Fibroblast of skin of abdomen (primary cell): ENCODE measurements around the gene ANKRD44.

Source experiments
- DNase-seq: peaks from one replicate; pipeline ENCODE4 v3.0.0-alpha.2; 2013

Gene ANKRD44

DNA sequence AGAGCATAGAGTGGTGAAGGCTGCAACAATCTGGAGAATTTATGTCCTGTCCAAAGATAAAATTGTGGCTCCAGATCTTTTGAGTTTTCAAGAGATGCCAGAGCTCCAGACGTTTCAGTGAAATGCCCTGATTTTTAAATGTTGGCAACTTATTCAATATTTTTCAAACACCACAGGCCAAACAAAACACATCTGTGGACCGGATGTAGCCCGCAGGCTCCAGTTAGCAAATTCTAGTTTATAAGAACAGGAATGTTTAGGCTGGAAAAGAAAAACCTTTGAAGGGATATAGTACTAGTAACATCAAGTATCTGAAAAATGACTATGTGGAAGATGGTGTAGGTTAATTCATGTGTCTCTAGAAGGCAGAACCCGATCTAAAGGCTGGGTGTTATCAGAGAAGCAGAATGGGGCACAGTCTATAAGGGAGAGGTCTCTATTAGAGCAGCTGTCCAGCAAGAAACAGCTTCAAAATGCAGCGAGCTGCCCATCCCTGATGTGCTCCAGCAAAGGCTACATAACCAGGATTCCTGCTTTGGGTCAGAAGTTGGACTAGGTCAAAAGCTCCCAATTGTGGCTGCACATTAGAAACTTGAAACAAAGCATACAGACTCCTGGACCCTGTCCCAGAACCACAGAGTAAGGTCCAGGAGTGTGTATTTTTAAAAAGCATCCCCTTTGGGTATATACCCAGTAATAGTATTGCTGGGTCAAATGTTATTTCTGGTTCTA, 105.9 kb downstream of the ANKRD44 start:
- no peak for DNase-seq

DNA sequence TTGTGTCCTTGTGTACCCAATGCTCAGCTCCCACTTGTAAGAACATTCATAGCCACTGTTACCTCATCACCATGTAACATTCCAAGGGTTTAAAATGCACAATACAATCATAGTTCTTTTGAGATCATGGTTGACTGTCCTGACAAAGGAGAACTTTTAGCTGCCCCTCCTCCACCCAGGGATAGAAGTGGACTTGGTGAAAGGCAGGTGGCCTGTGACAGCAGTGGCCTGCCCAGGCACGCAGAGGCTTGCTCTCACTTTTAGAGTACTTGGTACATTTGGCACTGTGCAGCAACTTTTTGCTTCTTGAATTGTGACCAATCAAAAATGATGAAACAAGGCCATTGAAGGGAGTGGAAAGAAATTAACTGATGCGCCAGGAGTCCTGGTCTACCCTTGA, 108.7 kb downstream of the ANKRD44 start:
- no peak for DNase-seq

DNA sequence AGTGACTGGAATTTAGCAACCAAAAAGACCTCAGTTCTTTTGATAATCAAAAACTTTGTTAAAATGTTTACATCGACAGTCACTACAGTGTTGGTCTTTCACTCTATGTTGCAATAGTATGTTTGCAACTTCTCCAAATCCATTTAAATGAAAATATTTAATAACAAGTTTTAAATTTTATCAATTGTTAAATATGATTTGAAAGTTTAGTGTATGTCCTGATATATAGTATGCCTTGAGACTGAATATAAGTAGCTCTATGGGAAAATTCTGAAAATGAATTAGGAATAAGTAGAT, 109.9 kb downstream of the ANKRD44 start:
- DNase-seq, result no peak

DNA sequence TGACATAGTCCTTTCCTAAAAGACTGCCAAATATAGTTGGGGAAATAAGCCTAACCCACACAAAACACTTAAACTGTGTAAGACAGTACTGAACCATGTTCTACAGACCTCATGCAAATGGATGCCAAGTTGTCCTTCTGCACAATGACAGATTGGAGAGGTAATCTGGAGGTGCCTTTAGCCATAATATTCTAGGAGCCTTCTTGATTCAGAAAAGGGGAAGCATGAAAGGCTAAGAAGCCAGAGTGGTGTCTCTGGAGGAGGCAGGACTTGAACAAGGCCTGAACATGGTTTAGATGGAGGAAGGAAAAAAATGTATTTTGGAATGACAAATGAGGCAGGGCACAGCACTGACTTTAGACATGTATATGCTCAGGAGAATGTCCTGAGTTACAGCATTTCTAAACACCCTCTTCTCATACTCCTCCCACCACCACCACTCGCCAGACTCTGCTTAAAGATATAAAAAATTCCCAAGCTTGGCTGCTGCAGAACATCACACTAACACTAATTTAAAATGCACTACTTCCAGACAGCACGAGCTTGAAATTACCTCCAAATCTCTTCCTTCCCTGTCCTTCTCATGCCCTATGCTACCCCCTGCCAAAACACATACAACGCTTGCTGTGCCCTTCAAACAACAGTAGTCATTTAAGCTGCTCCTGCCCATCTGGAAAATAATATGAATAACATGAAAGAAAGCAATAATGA, 110.4 kb downstream of the ANKRD44 start:
- DNase-seq, result no peak

DNA sequence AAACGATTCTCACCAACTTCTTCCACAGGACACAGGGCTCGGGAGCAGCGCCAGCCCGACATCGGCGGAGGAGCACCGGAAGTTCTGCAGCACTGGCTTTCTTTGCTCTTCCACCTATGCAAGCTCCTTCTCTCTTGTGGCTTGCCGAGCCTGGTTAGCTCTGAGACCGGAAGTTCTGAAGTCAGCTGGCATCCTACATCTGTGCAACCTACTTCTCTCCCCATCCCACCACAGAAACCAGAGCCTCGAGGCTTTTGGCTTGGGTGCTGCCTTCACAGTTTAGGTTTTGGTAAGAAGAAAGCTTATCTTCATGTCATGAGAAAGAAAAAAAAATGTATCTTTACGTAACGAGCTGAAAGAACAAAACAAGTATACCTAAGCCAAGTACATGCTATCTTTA, 111.7 kb downstream of the ANKRD44 start:
- DNase-seq, result no peak

DNA sequence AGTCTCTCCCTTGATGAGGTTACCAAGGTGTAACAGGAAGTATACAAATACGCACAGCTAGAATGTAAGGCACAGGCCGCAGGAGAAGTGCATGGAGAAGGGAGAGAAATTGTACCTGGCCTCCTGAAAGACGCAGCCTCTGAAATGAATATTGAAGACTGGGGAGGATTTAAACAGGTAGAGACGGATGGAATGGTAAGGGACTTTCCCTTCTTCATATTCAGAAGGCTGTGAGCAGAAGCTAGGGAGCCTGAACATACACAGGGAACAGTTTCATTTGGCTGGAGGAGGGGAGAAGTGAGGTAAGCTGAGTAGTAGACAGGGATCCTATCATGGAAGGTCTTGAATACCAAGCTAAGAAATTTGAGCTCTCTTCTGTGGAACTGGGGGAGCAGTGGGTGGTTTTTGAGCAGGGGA, 112.7 kb downstream of the ANKRD44 start:
- no peak for DNase-seq

DNA sequence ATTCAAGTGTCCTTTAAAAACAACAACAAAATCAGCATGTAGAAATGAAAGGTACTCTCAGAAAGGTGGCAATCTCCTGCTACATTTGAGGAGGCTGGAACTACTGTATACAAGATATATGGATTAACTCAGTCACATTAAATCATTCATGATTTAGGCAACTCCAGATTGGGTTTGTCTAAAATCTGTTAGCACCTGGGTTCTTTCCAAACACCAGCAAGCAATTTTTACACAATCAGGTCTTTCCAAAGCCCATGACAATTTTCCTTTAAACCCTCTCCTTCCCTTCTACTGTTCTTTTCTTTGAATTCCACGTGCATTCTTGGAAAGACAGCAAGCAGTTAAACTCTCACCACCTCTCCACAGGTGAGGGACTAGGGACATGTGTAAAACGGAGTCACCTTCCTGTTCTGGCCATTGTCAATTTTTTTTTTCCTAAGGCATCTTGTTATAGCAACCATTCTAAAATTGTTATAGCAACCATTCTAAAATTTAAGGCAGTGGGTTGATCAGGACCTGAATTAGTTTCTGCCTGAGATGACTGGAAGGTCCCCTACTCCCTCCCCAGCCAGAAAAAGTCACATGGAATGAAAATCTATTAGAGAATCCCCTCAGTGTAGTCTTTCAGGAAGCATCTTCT, 113.9 kb downstream of the ANKRD44 start:
- no peak for DNase-seq

DNA sequence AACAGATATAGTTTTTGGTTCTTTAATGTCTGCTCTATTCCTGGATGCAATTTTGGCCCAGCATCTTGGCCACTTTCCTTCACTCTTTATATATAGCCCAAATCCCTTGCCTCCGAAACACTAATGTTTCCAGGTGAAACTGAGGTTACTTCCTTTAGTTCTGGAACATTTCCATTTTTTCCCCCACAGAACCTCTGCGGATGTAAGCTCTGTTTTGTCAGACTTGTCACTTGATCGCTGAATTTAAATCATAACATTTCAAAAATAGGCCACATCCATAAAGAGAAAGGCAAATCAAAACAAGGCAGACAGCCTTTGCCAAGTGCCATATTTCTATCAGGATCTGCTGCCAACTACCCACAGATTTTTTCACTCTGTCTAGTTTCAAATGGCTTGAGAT, 115.1 kb downstream of the ANKRD44 start:
- no peak for DNase-seq

DNA sequence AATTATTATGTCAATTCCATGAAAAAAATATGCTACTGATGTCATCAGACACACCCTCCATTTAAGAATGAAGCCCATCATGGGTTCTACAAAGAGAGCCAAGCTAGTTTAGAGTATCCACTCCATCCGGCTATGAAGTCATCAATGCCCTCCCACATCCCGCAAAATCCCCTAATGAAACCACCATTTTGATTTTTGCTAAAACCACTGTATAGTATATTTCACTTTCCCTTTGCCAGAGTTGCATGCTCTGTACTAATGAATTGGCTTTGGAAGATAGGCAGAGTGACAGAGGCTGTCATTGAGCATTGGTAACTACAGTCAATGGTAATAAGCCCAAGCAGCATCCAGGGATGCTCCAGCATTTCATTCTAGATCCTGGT, 118.6 kb downstream of the ANKRD44 start:
- no peak for DNase-seq

DNA sequence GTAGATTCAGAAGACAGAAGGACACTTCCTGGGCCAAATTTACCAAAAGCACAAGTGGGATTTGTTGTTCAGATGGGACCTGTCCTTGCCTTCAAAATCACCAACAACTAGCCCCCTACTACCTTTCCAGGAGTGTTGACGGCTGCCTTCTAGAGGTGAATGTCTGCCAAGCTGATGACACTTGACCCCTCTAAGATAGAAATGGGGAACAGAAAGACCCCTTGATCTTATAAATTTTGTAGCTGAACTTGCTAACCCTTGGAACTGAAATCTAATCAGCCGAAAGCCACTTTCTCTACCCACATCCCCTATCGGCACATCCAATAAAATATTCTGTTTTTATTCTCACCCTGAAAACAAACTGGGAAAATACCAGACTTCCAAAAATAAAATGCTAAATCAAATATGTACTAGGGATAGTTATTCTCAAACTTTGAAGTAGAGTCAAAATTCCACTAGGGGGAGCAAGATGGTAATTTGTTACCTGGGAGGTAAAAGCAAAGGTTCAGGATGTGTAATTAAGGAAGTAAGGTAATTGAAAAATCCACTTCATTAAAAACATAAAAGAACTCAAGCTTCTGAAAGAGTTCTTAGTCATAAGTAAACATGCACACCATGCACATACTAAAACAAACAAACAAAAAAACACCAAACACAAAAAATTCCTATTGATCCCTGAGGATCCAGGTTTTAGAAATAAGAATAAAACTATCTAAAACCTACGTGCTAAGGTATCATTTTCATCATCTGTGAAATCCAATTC, 119.2 kb downstream of the ANKRD44 start:
- peak; percentile 21 for DNase-seq

DNA sequence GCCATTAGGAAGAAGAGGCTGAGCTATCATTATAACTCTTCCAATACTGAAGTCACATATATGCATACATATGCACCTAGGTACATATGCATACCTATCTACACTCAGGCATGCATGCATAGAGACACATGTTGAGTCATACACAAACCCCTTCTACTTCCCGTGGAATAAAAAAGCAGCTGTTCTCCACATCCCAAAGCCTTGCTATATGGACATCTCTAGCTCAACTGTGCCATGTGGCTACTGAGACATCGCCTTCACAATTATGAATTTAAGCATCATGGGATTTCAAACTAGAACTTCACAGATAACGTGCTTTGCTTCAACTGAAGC, 120.5 kb downstream of the ANKRD44 start:
- DNase-seq, result no peak

DNA sequence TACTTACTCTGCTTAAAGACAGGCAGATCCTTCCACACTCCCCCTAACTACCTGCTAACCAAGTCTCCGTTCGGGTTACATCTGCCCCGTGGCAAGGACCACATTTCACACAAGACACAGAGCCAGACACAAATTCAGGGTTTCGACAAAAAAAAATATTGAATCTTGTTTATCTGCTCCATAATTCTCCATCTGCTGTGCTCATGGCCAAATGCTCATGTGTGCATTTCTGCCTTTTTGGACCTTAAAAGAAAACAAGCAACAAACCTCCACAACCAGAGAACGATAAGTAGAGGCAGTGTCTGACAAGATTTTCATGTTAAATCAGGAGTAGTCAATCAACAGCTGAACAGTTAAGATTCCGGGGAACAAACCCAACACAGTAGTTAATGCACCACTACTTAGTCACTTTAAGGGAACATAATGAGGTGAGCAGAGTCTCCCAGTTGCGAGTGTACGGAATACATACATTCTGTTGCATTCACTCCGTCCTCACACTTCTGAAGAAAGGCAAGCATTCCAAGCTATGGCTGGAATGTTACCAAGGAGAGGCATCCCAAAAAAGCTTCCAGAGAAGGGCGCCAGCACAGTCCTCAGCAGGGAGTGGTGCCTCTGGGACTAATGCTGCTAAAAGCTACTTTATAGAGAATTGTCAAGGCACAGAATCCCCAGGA, 121.0 kb downstream of the ANKRD44 start:
- DNase-seq, result no peak

DNA sequence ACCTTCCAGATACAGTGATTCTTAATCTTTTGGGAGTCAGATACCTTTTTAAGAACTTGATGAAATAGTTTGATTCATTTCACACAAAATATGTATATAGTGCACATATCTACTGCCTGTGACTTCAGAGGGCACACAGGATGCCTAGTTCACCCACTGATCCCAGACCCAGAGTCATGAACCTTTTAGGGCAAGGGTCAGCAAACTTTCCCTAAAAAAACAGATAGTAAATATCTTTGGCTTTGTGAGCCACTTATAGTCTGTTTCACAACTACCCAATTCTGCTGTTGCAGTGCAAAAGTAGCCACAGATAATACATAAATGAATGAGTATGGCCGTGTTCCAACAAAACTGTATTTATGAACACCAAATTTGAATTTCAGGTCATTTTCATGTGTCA, 124.9 kb downstream of the ANKRD44 start:
- DNase-seq, result no peak

DNA sequence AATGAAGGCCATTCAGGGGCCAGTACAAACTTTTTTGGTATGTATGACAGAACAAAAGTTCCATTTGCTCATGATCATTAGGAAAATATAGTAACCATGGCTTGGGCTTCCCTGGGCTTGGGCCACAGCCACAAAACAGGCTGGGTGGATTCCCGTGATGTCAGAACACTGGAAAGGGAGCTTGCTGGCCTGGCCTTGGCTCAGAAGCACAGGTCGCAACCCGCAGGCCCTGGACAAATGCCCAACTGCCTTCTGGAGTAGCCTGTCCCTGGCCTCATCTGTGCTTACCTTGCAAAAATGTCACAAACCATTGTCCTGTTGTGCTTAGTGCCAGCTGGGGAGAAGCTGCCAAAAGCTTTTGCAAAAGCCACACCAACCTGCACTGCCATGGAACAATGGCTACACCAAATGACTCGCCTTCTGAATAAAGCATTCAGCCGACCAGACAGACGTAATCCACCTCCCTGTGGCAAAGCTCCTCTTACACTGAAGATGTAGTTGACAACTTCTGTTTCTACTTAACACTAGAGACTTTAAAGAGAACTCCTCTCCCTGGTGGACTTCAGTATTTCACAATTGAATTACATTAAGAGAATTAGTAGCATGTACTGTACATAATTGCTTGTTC, 125.5 kb downstream of the ANKRD44 start:
- peak; percentile 33 for DNase-seq

DNA sequence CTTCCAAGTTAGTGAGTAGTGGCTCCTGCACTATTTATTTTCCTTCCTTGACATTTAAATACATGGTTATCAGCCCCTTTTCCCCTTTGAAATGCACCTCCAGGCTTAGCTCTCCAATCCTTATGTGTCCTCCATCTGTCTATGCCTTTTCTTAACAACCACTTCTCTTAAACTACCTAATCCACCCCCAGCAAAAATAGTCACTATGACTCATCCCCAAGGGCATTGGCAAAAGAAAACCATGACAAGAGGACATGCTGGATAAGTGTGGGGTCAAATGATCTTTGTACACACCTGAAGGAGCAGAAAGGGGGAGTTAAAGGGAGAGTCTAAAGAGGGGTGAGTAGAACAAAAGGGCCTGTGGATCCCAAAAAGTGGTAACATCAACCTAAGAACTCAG, 127.2 kb downstream of the ANKRD44 start:
- DNase-seq, result no peak

DNA sequence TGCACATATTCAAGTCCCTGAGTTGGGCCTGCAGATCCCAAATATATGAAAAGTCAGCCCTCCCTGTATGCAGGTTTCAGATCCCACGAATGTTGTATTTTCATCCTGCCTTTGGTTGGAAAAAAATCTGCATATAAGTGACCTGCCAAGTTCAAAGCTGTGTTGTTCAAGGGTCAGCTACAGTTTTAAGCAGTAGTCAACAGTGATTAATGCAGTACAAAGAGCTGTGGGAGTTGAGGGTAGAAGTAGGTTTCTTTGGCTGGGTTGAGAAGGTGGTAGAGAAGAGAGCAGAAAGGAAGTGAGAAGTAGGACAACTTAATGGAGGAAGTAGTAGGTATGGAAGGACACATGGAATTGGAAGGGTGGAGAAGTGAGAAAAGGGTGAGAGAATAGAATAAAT, 127.9 kb downstream of the ANKRD44 start:
- no peak for DNase-seq

DNA sequence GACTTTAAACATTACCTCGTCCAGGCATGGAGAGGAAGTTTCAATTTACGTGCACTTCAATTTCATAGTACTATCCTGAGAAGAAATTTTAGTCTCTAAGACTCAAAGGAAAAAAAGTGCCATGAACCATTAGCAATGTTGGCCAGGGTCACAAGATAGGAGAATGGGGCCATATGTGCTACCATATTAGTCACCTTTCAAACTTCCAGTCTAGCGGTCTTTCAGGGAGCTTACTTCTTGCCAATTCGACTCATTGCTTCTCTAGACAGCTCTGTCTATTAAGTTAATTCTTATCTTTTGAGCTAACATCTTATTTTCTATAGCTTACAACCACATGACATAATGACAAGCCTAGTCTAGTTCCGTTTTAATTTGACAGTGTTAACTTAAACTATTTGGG, 129.1 kb downstream of the ANKRD44 start:
- peak; percentile 38 for DNase-seq

DNA sequence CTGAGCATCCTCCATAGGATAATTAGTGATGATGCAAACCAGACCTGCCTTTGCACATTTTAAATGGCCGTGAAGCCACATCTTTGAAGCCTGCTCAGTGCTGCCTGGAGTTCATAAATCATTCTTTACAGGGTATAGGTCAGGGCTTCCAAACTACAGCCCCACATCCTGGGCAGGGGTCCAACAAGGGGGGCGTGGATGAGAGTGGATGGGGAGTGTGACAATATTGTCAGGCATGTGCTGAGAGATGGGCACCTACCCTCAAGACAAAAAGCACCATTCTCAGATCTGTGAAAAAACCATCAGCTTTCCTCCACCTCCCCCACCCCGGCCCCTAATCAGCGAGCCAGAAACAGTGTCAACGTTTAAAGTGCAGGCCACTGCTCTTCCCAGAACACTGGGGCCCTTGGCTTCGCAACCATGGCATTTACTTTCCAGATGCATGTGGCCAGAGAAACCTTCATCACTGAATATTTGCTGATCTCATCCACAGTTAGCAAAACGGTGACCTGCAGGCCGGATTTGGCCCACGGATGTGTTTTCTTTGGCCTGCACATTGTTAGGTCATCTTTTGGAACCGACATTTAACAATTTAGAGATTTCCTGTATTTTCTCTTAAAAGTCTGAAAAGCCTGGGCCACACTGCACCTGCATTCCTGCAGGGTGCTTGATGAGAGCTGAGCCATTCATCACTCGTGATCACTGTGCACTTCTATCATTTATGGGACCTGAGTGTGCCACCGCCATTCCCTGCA, 130.7 kb downstream of the ANKRD44 start:
- DNase-seq, result peak; percentile 56

DNA sequence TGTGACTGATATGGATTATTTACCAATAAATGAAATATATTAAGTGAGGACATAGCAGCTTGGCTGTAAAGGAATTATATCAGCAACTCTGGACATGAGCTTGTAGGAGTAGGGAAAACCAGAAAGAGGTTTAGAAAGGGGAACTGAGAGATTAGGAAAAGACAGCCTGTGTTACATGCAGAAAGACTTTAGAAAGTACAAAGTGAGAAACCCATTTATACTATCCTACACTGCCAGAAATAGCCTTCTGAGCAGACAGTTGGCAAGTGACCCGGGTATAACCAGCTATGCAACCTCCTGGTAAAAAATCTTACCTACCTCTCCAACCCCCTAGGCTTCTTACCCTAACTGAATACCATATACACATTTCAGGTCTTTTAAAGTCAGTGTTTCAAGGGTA, 134.1 kb downstream of the ANKRD44 start:
- DNase-seq, result no peak

DNA sequence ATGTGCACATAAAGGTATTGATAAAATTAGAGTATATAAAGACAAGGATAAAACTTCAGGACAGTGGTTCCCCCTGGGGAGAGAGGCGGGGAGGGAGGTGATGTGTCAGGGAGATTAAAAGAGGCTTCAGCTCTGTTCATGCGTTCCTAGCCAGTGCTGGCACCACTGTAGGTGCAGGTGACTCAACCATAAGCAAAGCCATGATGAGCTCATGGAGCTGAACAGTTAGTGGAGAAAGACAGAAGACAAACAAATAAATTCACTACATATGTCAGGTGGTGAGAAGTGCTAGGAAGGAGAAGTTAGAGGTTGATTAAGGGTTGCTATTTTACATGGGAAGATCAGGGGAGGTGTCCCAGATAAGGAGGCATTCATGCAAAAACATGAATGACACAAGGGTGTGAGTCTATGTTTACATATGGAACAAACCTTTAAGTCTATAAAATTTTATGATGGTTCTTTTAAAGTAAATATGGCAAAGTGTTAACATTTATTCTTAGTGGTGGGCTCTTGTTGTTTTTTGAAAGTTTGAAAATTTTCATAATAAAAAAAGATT, 136.0 kb downstream of the ANKRD44 start:
- DNase-seq, result peak; percentile 41

DNA sequence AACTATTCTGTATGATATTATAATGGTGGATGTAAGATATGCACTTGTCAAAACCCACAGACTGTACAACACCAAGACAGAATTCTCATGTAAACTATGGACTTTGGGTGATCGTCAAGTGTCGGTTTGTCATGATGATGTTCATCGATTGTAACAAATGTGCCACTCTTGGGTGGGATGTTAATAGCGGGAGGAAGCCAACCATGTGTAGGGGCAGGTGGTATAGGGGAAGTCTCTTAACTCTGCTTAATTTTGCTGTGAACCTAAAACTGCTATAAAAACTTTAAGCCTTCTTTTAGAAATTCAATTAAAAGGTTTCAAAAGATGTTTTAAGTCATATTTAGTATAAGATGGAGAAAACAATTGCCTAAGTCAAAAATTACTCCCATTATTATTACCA, 139.0 kb downstream of the ANKRD44 start:
- DNase-seq, result no peak
